GM20000 (cell line): Measurements from ENCODE around the gene MYO3B.

Source experiments
- DNase-seq: peaks from one replicate; pipeline ENCODE4 v3.0.0; 2012; ENCODE audit warnings: low spot score
- CTCF ChIP-seq: IDR thresholded peaks from 2 replicates; pipeline ENCODE4 v1.5.1; 2012; ENCODE audit warnings: mild to moderate bottlenecking, control low read depth; ENCODE audit errors: extremely low read depth, missing control alignments

MYO3B gene

GRCh38 chr2:170201275-170201674 is 23.3 kb downstream of the MYO3B start:
- no peak for TF ChIP-seq CTCF
- DNase-seq = no peak

- no peak for DNase-seq
Measured at GRCh38 chr2:170201734-170202393, 23.9 kb downstream of the MYO3B start.

GRCh38 chr2:170202437-170202836 is 24.5 kb downstream of the MYO3B start:
- no peak for TF ChIP-seq CTCF
- DNase-seq = no peak

More at GRCh38 chr2:170201734-170202393, 23.9 kb downstream of the MYO3B start:
- no peak for TF ChIP-seq CTCF

- DNase-seq = no peak
- TF ChIP-seq CTCF = no peak
Measured at GRCh38 chr2:170204298-170204951, 26.5 kb downstream of the MYO3B start.

GRCh38 chr2:170206246-170206645 is 28.3 kb downstream of the MYO3B start:
- DNase-seq = no peak
- no peak for TF ChIP-seq CTCF

- TF ChIP-seq CTCF = no peak
Measured at GRCh38 chr2:170206805-170207407, 29.0 kb downstream of the MYO3B start.

GRCh38 chr2:170207901-170208300 is 30.0 kb downstream of the MYO3B start:
- DNase-seq = no peak
- TF ChIP-seq CTCF = no peak

More at GRCh38 chr2:170206805-170207407, 29.0 kb downstream of the MYO3B start:
- DNase-seq = no peak
